Astrocyte (in vitro differentiated cells and primary cell): ENCODE measurements around the gene GABBR1.

Source experiments
- CTCF ChIP-seq: IDR thresholded peaks from 2 replicates; pipeline ENCODE4 v1.5.1; 2011; ENCODE audit warnings: low read depth, mild to moderate bottlenecking, inconsistent platforms, low read length, moderate library complexity; ENCODE audit not compliant: insufficient read depth
- EZH2 ChIP-seq: IDR thresholded peaks from 2 replicates; pipeline ENCODE4 v1.6.1; 2012; ENCODE audit warnings: mild to moderate bottlenecking, low read length, inconsistent platforms; ENCODE audit not compliant: insufficient read depth

DNA sequence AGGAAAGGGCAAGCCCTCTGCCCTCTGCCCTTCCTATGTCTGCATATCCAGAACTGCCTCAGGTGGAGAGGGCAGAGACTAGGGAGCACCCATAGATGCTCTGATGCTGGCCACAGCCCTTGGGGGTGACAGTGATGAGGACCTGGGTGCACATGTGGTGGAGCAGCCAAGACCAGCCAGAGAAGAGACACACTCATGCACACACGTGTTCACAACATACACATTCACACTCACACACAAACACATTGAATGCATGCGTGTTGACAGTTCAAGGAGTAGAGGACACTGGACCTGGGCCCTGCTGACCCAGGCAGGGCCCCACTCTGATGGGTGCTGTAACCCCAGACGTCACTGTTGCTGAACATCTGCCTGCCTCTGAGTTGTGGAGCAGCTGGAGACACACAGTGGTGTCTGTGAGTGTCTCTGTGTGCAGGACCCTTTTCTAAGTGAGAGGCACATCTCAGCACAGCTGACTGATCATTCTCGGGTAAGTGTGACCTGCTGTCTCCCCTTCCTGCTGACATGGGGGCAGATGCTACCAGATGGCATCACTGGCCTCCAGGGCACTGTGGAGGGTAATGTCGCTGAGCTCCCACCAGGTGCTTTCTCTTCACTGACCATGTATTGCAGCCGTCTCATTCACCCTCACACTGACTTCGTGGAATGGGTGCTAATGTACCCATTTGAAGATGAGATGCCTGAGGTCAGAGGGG lies 115.1 kb downstream of the GABBR1 start:
- TF ChIP-seq CTCF: no peak
- TF ChIP-seq EZH2: no peak
